ENCODE measurements around the gene PDE9A. TPM values are rescaled to one million over a fixed set of nuclear protein-coding genes. Genes with fewer than 3 reads are reported as not detected.
A peak's percentile ranks its signal among the peaks of the same experiment; 100 is the strongest.
"Not testable (repeated sequence)": the region's sequence is repeated elsewhere in the genome, so short reads cannot be mapped to it uniquely, and the experiment has no call there.

The PDE9A gene
- total RNA-seq, 2 experiments from 2014 or later, result 4.7 to 6.1 TPM

DNA sequence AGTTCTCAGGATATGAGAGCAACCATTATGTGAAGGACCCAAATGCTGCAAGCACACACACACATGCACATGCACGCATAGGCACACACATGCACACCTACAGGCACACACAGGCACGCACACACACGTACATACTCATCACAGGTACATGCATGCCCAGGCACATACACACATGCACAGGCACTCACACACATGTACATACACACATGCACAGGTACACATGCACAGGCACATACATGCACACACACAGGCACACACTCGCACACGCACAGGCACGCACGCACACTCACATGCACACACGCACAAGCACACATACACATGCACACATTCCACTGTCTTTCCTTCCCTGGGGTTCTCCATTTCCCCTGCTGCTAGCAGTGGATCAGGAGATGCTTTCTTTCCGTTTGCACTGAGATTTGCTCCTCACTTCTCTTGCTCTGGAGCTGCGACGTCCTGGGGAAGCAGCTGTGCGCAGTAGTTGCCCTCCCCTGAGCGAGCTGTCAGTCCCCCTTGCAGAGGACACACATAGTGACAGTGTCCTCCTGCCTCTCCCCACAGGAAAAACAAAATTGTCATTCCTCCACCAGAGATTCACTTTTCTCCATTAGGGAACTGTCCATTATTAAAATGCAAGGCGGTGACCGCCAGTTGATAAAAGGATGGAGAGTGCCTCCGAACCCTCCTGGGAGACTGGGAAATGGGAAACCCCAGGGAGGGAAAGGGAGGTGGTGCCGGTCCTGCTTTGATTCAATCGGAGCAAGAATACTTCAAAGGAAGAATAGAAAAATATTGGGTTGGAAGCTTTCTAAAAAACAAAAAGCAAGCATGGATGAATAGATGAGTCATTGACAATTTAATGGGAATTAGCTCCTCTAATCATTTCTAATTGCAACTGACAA lies 156.4 kb downstream of the PDE9A start:
- Mint-ChIP-seq H3K9me3 (peaks cover 2% of the 10 kb centered on the region), H3K27me3 (peaks cover 17% of the 10 kb centered on the region), H3K4me3 (no peak overlapping the region), H3K4me1 (no peaks in the 10 kb centered on the region), H3K27ac (no peak overlapping the region), H3K36me3 (ENCODE audit: low read depth) (peaks cover 2% of the 10 kb centered on the region)
- CTCF ChIA-PET, result no interaction called here
- POLR2A ChIA-PET, result no interaction called here
- DNase-seq, result no peak

DNA sequence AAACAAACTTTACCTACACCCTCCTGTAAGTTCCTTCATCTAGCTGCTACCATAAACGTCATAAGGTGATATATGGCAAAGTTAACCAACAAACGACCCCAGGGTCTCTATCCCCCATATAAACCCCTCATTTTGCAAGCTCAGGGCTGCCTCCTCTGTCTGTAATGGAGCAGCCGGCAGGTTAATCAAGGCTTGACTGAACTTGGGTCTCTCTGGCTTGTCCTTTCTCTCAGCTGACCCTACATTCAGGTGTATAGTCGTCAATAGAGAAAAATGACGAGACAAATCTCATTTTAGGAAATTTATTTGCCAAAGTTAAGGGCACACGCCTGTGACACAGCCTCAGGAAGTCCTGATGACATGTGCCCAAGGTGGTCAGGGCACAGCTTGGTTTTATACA lies 158.5 kb downstream of the PDE9A start:
- DNase-seq, result no peak
- Mint-ChIP-seq H3K27me3 (peaks cover 4% of the 10 kb centered on the region), H3K9me3 (peaks cover 9% of the 10 kb centered on the region), H3K27ac (no peak overlapping the region), H3K4me1 (no peaks in the 10 kb centered on the region), H3K36me3 (ENCODE audit: low read depth) (peaks cover 8% of the 10 kb centered on the region), H3K4me3 (no peak overlapping the region)
- CTCF ChIA-PET, result no interaction called here
- POLR2A ChIA-PET, result no interaction called here

DNA sequence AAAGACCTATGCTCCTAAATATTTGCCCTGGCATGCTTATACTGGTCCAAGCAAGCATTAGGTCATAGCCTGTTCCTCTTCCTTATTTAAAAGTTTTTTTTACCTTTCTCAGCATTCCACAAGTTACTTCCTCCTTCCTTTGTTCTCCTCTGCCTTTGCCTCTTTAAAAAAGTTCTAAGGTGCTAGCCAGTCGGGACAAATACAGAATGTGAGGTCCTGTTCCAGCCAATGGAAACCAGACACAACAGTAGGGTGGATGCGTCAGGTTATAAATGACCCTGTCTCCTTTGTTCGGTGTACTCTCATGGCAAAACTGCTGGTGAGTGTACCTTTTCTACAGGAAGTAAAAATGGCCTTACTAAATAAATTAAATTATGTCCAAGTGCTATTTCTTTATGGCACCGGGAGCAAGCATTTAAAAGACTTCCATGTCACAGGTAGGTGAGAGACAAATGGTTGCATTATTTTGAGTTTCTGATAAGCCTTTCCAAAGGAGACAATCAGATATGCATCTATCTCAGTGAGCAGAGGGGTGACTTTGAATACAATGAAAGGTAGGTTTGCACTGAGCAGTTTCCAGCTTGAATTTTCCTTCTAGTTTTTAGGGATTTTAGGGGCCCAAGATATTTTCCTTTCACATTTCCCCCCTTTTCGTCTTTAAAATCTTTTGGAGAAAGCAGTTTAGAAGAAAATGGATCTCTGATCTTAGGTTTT lies 159.3 kb downstream of the PDE9A start:
- CTCF ChIA-PET, result interaction anchor here (1.2 kb wide), 1 partner anchor 205 kb away, joined by 3 read pairs; no protein-coding TSS in a partner anchor
- POLR2A ChIA-PET; H3K27ac Mint-ChIP-seq; DNase-seq; H3K36me3 Mint-ChIP-seq (ENCODE audit: low read depth); H3K4me3 Mint-ChIP-seq; H3K4me1 Mint-ChIP-seq; H3K27me3 Mint-ChIP-seq: not testable (repeated sequence)
- peaks cover 14% of the 10 kb centered on the region for H3K9me3 Mint-ChIP-seq

DNA sequence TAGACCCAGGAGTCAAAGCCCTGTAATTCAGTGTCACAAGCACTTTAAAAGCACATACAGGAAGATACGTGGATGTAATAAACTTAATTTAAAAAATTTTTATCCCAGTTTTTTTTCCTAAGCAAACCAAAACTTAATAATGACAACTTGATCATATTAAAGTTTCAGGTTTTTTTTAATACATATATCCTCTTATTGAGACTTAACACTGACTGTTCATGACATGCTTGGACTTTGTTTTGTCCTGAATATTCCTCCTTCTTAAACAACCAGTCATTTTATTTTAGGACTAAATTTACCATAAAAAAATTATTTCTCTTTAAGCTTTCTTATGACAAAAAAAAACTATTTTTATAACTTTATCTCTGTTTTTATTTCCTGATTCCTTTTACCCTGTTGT lies 161.8 kb downstream of the PDE9A start:
- H3K27me3 Mint-ChIP-seq, result peaks cover 4% of the 10 kb centered on the region

DNA sequence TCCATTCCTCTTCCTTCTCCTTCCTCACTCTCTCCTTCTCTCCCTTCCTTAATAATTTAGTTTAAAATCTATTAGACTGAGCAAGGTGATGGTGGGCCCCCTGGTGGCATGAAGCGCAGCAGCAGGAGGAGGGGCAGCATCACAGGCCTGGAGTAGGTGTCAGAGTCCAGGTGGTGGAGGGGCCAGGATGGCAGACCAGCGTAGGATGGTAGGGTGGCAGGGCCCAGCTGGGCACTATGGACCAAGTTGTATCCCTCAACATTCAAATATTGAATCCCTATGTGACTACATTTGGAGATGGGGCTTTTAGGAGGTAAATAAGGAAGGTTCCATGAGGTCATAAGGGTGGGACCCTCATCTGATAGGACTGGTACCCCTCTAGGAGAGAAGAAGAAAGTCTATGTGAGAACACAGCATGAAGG lies 164.9 kb downstream of the PDE9A start:
- Mint-ChIP-seq H3K27ac (no peak overlapping the region), H3K27me3 (peaks cover 5% of the 10 kb centered on the region), H3K4me3 (no peak overlapping the region), H3K4me1 (peaks cover 2% of the 10 kb centered on the region), H3K36me3 (ENCODE audit: low read depth) (peaks cover 8% of the 10 kb centered on the region), H3K9me3 (peaks cover 14% of the 10 kb centered on the region)
- ChIA-PET CTCF (interaction anchor here (1.1 to 1.4 kb wide), 2 partner anchors 13 to 71 kb away, joined by 3 to 7 read pairs; no protein-coding TSS in a partner anchor), POLR2A (no interaction called here)
- peak; percentile 66 for DNase-seq

More for the DNA sequence above, 161.8 kb downstream of the PDE9A start:
- Mint-ChIP-seq H3K4me1 (peaks cover 2% of the 10 kb centered on the region), H3K36me3 (ENCODE audit: low read depth) (peaks cover 8% of the 10 kb centered on the region), H3K27ac (no peak overlapping the region), H3K4me3 (no peak overlapping the region), H3K9me3 (peaks cover 14% of the 10 kb centered on the region)
- CTCF ChIA-PET, result no interaction called here
- POLR2A ChIA-PET, result no interaction called here
- no peak for DNase-seq

DNA sequence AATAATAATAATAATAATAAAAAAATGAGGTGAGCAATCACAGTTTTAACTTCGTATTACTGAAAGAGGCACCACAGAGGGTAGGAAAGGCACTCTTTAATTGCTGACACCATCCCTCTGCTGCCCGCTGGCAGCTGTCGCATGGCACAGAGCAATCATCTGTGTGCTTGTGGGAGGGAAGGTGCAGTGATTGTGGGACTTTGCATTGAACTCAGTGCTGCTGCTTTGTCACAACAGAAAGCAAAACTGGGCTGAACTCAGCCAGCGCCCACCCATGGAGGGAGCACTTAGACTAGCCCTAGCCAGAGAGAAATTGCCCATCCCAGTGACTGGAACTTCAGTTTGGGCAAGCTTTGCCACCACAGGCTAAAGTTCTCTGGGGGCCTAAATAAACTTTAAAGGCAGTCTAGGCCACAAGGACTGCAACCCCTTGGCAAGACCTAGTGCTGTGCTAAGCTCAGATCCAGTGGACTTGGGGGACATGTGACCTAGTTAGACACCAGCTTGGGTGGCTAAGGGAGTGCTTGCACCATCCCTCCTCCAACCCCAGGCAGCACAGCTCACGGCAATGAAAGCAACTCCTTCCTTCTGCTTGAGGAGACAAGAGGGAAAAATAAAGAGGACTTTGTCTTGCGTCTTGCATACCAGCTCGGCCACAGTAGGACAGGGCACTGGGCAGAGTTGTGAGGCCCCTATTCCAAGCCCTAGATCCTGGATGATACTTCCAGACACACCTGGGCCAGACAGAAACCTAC lies 166.6 kb downstream of the PDE9A start:
- DNase-seq, result no peak
- POLR2A ChIA-PET, result no interaction called here
- Mint-ChIP-seq H3K4me1 (peaks cover 2% of the 10 kb centered on the region), H3K27ac (peak overlapping the region; percentile 16), H3K36me3 (ENCODE audit: low read depth) (peaks cover 4% of the 10 kb centered on the region), H3K27me3 (peaks cover 11% of the 10 kb centered on the region), H3K4me3 (no peak overlapping the region), H3K9me3 (peaks cover 10% of the 10 kb centered on the region)
- CTCF ChIA-PET, result no interaction called here

DNA sequence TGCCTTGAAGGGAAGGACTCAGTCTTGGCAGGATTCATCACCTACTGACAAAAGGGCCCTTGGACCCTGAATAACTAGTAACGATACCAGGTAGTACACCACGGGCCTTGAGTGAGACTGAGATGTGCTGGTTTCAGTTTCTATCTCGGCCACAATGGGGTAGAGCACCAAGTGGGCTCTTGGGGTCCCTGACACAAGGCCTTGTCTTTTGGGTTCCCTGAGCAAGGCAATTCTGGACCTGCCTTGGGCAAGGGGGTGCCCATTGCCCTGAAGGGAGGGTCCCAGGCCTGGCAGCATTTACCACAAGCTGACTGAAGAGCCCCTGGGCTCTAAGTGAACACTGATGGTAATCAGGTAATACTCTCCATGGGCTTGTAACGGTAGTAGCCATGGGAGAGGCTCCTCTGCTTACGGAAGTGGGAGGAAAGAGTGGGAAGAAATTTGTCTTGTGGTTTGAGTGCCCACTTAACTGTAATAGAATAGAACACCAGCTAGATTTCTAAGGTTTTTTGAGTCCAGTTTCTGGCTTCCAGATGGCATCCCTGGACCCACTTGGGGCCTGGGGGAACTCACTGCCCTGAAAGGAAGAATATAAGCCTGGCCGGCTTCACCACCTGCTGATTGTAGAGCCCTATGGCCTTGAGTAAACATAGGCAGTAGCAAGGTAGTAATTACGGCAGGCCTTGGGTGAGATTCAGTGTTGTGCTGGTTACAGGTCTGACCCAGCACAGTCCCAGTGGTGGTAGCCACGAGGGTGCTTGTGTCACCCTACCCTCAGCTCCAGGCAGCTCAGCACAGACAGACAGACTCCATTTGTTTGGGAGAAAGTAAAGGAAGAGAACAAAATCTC lies 167.4 kb downstream of the PDE9A start:
- peaks cover 2% of the 10 kb centered on the region for H3K4me1 Mint-ChIP-seq
- peaks cover 9% of the 10 kb centered on the region for H3K9me3 Mint-ChIP-seq
- DNase-seq, result no peak
- no peak overlapping the region for H3K27ac Mint-ChIP-seq
- CTCF ChIA-PET, result no interaction called here
- H3K36me3 Mint-ChIP-seq (ENCODE audit: low read depth), result peaks cover 4% of the 10 kb centered on the region
- H3K27me3 Mint-ChIP-seq, result peaks cover 19% of the 10 kb centered on the region
- H3K4me3 Mint-ChIP-seq, result no peak overlapping the region
- POLR2A ChIA-PET, result no interaction called here

Other genes starting within 250 kb of the PDE9A start
- 10 to 100 TPM; 77.4 to 83.7 TPM for gene UBASH3A, start 249.7 kb upstream of the PDE9A start, total RNA-seq
- gene RSPH1, start 157.4 kb upstream of the PDE9A start, total RNA-seq, result not detected
- 10 to 100 TPM; 19.2 to 20.2 TPM for gene SLC37A1, start 139.8 kb upstream of the PDE9A start, total RNA-seq
- 10 to 100 TPM; 23.9 to 32.7 TPM for gene WDR4, start 225.9 kb downstream of the PDE9A start, total RNA-seq
- 10 to 100 TPM; 25.0 to 27.0 TPM for gene NDUFV3, start 239.7 kb downstream of the PDE9A start, total RNA-seq

Measured in activated CD4-positive, alpha-beta T cell treated with anti-CD3 and anti-CD28 coated beads, Interleukin-2, amount 10 ng/mL, durations not matched to agents 7 days and 5 days (primary cell).